HEK293 (cell line): ENCODE results near the gene PTK7.

Source experiments
- CTCF ChIA-PET: fragments of 350-600 bp; formaldehyde crosslinking; extraction: SDS; loops from one replicate; lab custom pipeline; 2021; ENCODE audit warnings: antibody characterized with exemption; lab: Yijun Ruan, JAX
- POLR2A ChIA-PET: fragments of 300-600 bp; formaldehyde crosslinking; extraction: SDS; loops from one replicate; lab custom pipeline; 2020; ENCODE audit warnings: antibody characterized with exemption, inconsistent platforms; lab: Yijun Ruan, JAX
- H3K27ac ChIP-seq: fragments of 200-500 bp; sonication (Bioruptor generic); 2 replicates; pipeline ENCODE4 v1.5.1; 2014; ENCODE audit warnings: low read depth, low read length, control low read depth, inconsistent platforms; ENCODE audit errors: extremely low read depth
- H3K36me3 ChIP-seq, 2 experiments: fragments of 200-500 bp in 1 of 2; sonication (Bioruptor generic) in 1 of 2; 1 replicate in 1 of 2; 2 replicates in 1 of 2; pipeline ENCODE4 v1.5.1; 2014 to 2017; ENCODE audit warnings: inconsistent platforms in 2 of 2, low read length in 2 of 2; ENCODE audit not compliant: control insufficient read depth in 2 of 2, insufficient read depth in 1 of 2
- H3K4me1 ChIP-seq: fragments of 200-500 bp; sonication (Bioruptor generic); 2 replicates; pipeline ENCODE4 v1.5.1; 2014; ENCODE audit warnings: mild to moderate bottlenecking, low read length, inconsistent platforms; ENCODE audit not compliant: control insufficient read depth, insufficient read depth
- H3K4me3 ChIP-seq: 2 replicates; pipeline ENCODE4 v1.5.1; 2011; ENCODE audit warnings: low read depth, mild to moderate bottlenecking, control low read depth, low read length, moderate library complexity
- H3K9me3 ChIP-seq: fragments of 200-500 bp; sonication (Bioruptor generic); 2 replicates; pipeline ENCODE4 v1.5.1; 2014; ENCODE audit warnings: low read depth, low read length, inconsistent platforms; ENCODE audit not compliant: control insufficient read depth, insufficient read depth
- GLI2 ChIP-seq: fragments of 450-650 bp; formaldehyde crosslinking; IDR thresholded peaks from 2 replicates; pipeline ENCODE4; 2017; ENCODE audit warnings: missing biosample characterization, missing genetic modification characterization, low read depth, borderline replicate concordance
- IKZF3 ChIP-seq: fragments of 450-650 bp; IDR thresholded peaks from 2 replicates; pipeline ENCODE4 v1.5.0; 2018; ENCODE audit warnings: missing biosample characterization, mild to moderate bottlenecking, missing genetic modification characterization, moderate library complexity
- INSM2 ChIP-seq: fragments of 450-650 bp; formaldehyde crosslinking; IDR thresholded peaks from 2 replicates; pipeline ENCODE4 v1.5.1; 2016; ENCODE audit warnings: missing biosample characterization, missing genetic modification characterization
- OSR2 ChIP-seq: fragments of 450-650 bp; formaldehyde crosslinking; IDR thresholded peaks from 2 replicates; pipeline ENCODE4 v1.5.1; 2016; ENCODE audit warnings: missing biosample characterization, missing genetic modification characterization
- PRDM10 ChIP-seq: fragments of 450-650 bp; formaldehyde crosslinking; IDR thresholded peaks from 2 replicates; pipeline ENCODE4 v1.5.1; 2016; ENCODE audit warnings: missing biosample characterization, missing genetic modification characterization
- SALL2 ChIP-seq: fragments of 450-650 bp; formaldehyde crosslinking; IDR thresholded peaks from 2 replicates; pipeline ENCODE4 v1.5.0; 2017; ENCODE audit warnings: missing biosample characterization, mild to moderate bottlenecking, missing genetic modification characterization, borderline replicate concordance
- ZBTB11 ChIP-seq: fragments of 450-650 bp; formaldehyde crosslinking; conservative IDR thresholded peaks from 2 replicates; pipeline ENCODE4 v1.5.1; 2016; ENCODE audit warnings: low read depth, missing biosample characterization, missing genetic modification characterization
- ZBTB44 ChIP-seq: fragments of 450-650 bp; IDR thresholded peaks from 2 replicates; pipeline ENCODE4 v1.5.1; 2018; ENCODE audit warnings: missing biosample characterization, mild to moderate bottlenecking, missing genetic modification characterization
- ZIC2 ChIP-seq: fragments of 450-650 bp; formaldehyde crosslinking; IDR thresholded peaks from 2 replicates; pipeline ENCODE4 v1.5.1; 2016; ENCODE audit warnings: missing biosample characterization, missing genetic modification characterization
- ZNF202 ChIP-seq: fragments of 450-650 bp; formaldehyde crosslinking; IDR thresholded peaks from 2 replicates; pipeline ENCODE4 v1.5.1; 2016; ENCODE audit warnings: missing biosample characterization, missing genetic modification characterization, borderline replicate concordance
- ZNF211 ChIP-seq: fragments of 450-650 bp; formaldehyde crosslinking; IDR thresholded peaks from 2 replicates; pipeline ENCODE4 v1.5.1; 2016; ENCODE audit warnings: low read depth, missing biosample characterization, missing genetic modification characterization
- ZNF221 ChIP-seq: fragments of 450-650 bp; formaldehyde crosslinking; IDR thresholded peaks from 2 replicates; pipeline ENCODE4 v1.5.1; 2017; ENCODE audit warnings: missing biosample characterization, missing genetic modification characterization, borderline replicate concordance
- ZNF341 ChIP-seq: fragments of 450-650 bp; formaldehyde crosslinking; IDR thresholded peaks from 2 replicates; pipeline ENCODE4; 2016; ENCODE audit warnings: low read depth, missing biosample characterization, missing genetic modification characterization
- ZNF362 ChIP-seq: fragments of 450-650 bp; formaldehyde crosslinking; IDR thresholded peaks from 2 replicates; pipeline ENCODE4 v1.5.1; 2016; ENCODE audit warnings: missing biosample characterization, missing genetic modification characterization
- ZNF391 ChIP-seq: fragments of 450-650 bp; formaldehyde crosslinking; IDR thresholded peaks from 2 replicates; pipeline ENCODE4 v1.5.1; 2016; ENCODE audit warnings: low read depth, missing biosample characterization, missing genetic modification characterization, borderline replicate concordance
- ZNF555 ChIP-seq: fragments of 450-650 bp; formaldehyde crosslinking; conservative IDR thresholded peaks from 2 replicates; pipeline ENCODE4 v1.5.1; 2017; ENCODE audit warnings: missing biosample characterization, mild to moderate bottlenecking, missing genetic modification characterization, inconsistent platforms
- ZNF747 ChIP-seq: fragments of 450-650 bp; formaldehyde crosslinking; IDR thresholded peaks from 2 replicates; pipeline ENCODE4 v1.5.1; 2016; ENCODE audit warnings: missing biosample characterization, missing genetic modification characterization
- ZXDB ChIP-seq: fragments of 450-650 bp; formaldehyde crosslinking; IDR thresholded peaks from 2 replicates; pipeline ENCODE4 v1.5.1; 2016; ENCODE audit warnings: missing biosample characterization, missing genetic modification characterization

The PTK7 gene

GRCh38 chr6:43088654-43089056, 12.5 kb downstream of the PTK7 start (continued):
- TF ChIP-seq INSM2 = peak; percentile 50; the same call in 1 of the 2 replicates
- TF ChIP-seq ZNF221 (tag by site-specific recombination) = peak; percentile 38; the same call in 1 of the 2 replicates
- no peak for TF ChIP-seq ZNF747 (tag by site-specific recombination)
- peak; percentile 87 for TF ChIP-seq ZXDB (tag by site-specific recombination)
- peak; percentile 13; the same call in 1 of the 2 replicates for TF ChIP-seq ZNF362 (tag by site-specific recombination)
- TF ChIP-seq OSR2 (tag by site-specific recombination) = peak; percentile 28; the same call in 1 of the 2 replicates
- TF ChIP-seq GLI2 (tag by site-specific recombination) = peak; percentile 75; the same call in 1 of the 2 replicates
- no peak for TF ChIP-seq SALL2
- TF ChIP-seq ZBTB11 (tag by site-specific recombination) = peak; percentile 85

- H3K27ac ChIP-seq = peak overlapping the region; percentile 75
- CTCF ChIA-PET = interaction anchor here (0.5 to 1.3 kb wide), 4 partner anchors 36 to 109 kb away, joined by 3 to 6 read pairs (median 4); partner anchors contain the start of gene CUL7
Measured at GRCh38 chr6:43089467-43089866, 13.4 kb downstream of the PTK7 start.

GRCh38 chr6:43089874-43090558, 13.9 kb downstream of the PTK7 start:
- Histone ChIP-seq H3K4me3 (no peak overlapping the region), H3K27ac (peak overlapping the region; percentile 75), H3K4me1 (peaks cover 41% of the 10 kb centered on the region), H3K9me3 (no peaks in the 10 kb centered on the region), H3K36me3 (no peaks in the 10 kb centered on the region)
- ChIA-PET CTCF (interaction anchor here (0.6 to 1.3 kb wide), 3 partner anchors 54 to 109 kb away, joined by 3 to 6 read pairs (median 4); no protein-coding TSS in a partner anchor), POLR2A (interaction anchor here (1.1 to 1.9 kb wide), 3 partner anchors 10 to 76 kb away, joined by 3 to 7 read pairs (median 3); partner anchors contain the start of genes KLHDC3, MEA1 and PTK7)
- TF ChIP-seq ZBTB44 (tag by site-specific recombination) (no peak), ZNF555 (no peak), IKZF3 (tag by site-specific recombination) (peak; percentile 38; the same call in 1 of the 2 replicates), ZIC2 (peak; percentile 9; the same call in 1 of the 2 replicates), ZNF202 (tag by site-specific recombination) (no peak), PRDM10 (tag by site-specific recombination) (peak; percentile 66), ZNF391 (tag by site-specific recombination) (no peak)

More at GRCh38 chr6:43089467-43089866, 13.4 kb downstream of the PTK7 start:
- Histone ChIP-seq H3K36me3 (no peaks in the 10 kb centered on the region), H3K4me3 (no peak overlapping the region), H3K9me3 (no peaks in the 10 kb centered on the region), H3K4me1 (peaks cover 41% of the 10 kb centered on the region)
- POLR2A ChIA-PET = interaction anchor here (1.1 to 1.9 kb wide), 3 partner anchors 9 to 75 kb away, joined by 3 to 7 read pairs (median 3); partner anchors contain the start of genes KLHDC3, MEA1 and PTK7
- TF ChIP-seq ZNF211 (no peak), ZNF341 (tag by site-specific recombination) (peak; percentile 99)
